GM19023 (cell line): ENCODE data around the gene CBR1.
A peak's percentile ranks its signal among the peaks of the same experiment; 100 is the strongest.
"Not testable (repeated sequence)": the region's sequence is repeated elsewhere in the genome, so short reads cannot be mapped to it uniquely, and the experiment has no call there.

ENCODE experiments used
- ATAC-seq: cut with Tn5 transposase; IDR thresholded peaks from one replicate; pipeline ENCODE4 v1.9.1; 2021; ENCODE audit warnings: mild to moderate bottlenecking, moderate library complexity; ENCODE audit not compliant: unreplicated experiment

Gene CBR1

GRCh38 chr21:36047139-36047538 lies 22.7 kb upstream of the CBR1 start:
- no peak for ATAC-seq

- no peak for ATAC-seq
These were observed 21.5 kb upstream of the CBR1 start for GRCh38 chr21:36048357-36048756.

- no peak for ATAC-seq
These were observed 16.7 kb upstream of the CBR1 start for GRCh38 chr21:36052860-36053714.

- ATAC-seq, result no peak
These were observed 16.1 kb upstream of the CBR1 start for GRCh38 chr21:36053715-36054062.

- no peak for ATAC-seq
These were observed 14.3 kb upstream of the CBR1 start for GRCh38 chr21:36055551-36055950.

- ATAC-seq, result peak; percentile 42
These were observed 10.0 kb upstream of the CBR1 start for GRCh38 chr21:36059823-36060158.

GRCh38 chr21:36060159-36060921 lies 9.5 kb upstream of the CBR1 start, which contains the start of gene SETD4:
Gene SETD4 (minus strand): TSS chr21:36060526. CDS start chr21:36058888, 1,638 bp downstream.
- ATAC-seq, result peak; percentile 93

GRCh38 chr21:36061445-36061844 lies 8.4 kb upstream of the CBR1 start:
- no peak for ATAC-seq

- ATAC-seq, result no peak
These were observed 6.3 kb upstream of the CBR1 start for GRCh38 chr21:36063375-36064084.

GRCh38 chr21:36064085-36064460 lies 5.8 kb upstream of the CBR1 start:
- no peak for ATAC-seq

- ATAC-seq, result no peak
These were observed 4.3 kb upstream of the CBR1 start for GRCh38 chr21:36065497-36066036.

- no peak for ATAC-seq
These were observed 951 bp upstream of the CBR1 start for GRCh38 chr21:36068748-36069398.

GRCh38 chr21:36070999-36071398 lies 1.2 kb downstream of the CBR1 start:
- ATAC-seq, result no peak

- ATAC-seq, result no peak
These were observed 2.8 kb downstream of the CBR1 start for GRCh38 chr21:36072453-36073162.

GRCh38 chr21:36073181-36073580 lies 3.4 kb downstream of the CBR1 start:
- no peak for ATAC-seq

GRCh38 chr21:36073911-36074310 lies 4.1 kb downstream of the CBR1 start:
- ATAC-seq, result not testable (repeated sequence)

GRCh38 chr21:36075171-36075570 lies 5.3 kb downstream of the CBR1 start:
- ATAC-seq, result no peak

- ATAC-seq, result no peak
These were observed 6.1 kb downstream of the CBR1 start for GRCh38 chr21:36075953-36076352.

- no peak for ATAC-seq
These were observed 7.2 kb downstream of the CBR1 start for GRCh38 chr21:36076878-36077655.
